ENCODE data around the gene TRIO.
"Not testable (repeated sequence)": the region's sequence is repeated elsewhere in the genome, so short reads cannot be mapped to it uniquely, and the experiment has no call there.

Gene TRIO

DNA sequence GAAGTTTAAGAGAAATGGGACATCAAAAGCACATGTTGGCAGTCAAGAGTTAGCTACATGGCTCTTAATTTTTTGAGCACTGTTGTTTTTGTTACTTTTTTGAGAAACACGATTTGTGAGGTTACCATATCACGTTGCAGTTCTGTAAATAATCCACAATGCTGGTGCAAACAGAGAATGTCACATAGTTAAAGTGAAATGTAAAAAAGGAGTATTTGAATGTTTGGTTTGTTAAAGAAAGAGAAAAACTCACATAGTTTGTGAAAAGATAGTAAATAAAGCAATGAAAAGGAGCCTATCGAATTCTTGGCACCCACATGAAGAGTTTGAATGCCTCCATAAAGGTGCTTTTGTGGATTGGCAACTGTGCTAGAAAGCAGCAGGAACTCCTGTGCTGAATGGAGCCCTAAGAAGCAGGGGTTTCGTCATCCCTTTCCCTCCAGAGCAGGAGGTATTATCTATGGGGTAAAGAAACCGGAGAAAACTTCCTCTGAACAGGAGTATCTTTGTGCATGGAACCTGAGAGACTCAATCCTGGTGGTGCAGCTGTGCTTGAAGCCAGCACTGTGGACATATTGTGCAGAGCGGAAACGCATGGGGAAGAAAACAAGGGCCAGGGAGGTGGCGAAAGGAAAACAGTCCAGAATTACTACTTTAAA lies 289.9 kb downstream of the TRIO start:
- DNase-seq (ENCODE audit: extremely low read depth, low read depth), result no peak
- TF ChIP-seq CTCF (IDR thresholded peaks at IDR 0.05; ENCODE audit: low read depth, low read length), result no peak

- no peak for DNase-seq (ENCODE audit: extremely low read depth, low read depth)
- TF ChIP-seq CTCF (IDR thresholded peaks at IDR 0.05; ENCODE audit: low read depth, low read length), result no peak
These were observed 292.3 kb downstream of the TRIO start for GRCh38 chr5:14435481-14435880.

- DNase-seq (ENCODE audit: extremely low read depth, low read depth), result not testable (repeated sequence)
These were observed 293.0 kb downstream of the TRIO start for GRCh38 chr5:14436122-14436521.

DNA sequence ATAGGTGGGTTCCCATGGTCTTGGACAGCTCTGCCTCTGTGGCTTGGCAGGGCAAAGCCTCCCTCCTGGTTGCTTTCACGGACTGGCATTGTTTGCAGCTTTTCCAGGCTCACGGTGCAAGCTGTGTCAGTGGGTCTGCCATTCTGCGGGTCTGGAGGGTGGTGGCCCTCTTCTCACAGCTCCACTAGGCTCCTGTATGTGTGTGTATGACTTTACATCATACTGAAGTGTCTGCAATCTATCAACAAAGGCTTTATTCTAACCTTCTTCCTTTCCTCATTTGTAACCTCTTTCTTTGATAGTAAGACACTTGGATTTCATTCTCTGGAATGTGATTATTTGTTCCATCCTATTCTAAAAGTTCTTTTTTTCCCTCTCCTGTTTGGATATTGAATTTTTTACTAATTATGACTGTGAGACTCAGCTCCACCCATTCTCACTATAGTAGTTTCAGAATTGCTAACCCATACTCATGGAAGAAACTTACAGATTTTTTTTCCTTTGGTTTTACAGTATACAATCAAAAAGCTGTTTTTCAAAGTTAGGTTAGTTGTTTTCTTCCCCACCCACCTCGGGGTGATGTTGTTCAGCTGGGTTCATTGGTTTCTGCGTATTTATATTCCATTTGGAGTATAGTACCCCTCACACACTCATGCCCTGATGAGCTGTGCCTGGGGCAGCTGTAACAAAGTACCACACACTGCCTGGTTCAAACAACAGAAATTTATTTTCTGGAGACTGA lies 293.8 kb downstream of the TRIO start:
- no peak for TF ChIP-seq CTCF (IDR thresholded peaks at IDR 0.05; ENCODE audit: low read depth, low read length)
- DNase-seq (ENCODE audit: extremely low read depth, low read depth), result no peak

DNA sequence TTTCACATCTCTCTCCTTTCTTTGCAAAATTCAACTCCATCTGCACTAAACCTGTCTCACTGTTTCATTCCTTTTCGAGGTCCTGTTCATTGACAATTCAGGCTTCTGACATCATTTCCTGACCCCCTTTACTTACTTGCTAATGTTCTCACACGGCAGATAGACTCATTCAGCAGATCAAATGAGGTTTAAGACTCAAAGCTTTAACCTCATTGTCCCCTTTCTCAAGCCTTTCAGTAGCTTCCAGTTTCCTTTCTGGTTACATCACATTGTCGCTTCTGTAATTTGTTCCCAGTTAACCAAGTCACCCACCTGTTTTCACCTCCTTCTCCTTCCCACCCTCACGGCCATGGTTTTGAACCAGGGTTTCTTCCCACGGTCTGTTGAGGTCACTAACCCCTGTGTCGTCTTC lies 295.1 kb downstream of the TRIO start:
- no peak for TF ChIP-seq CTCF (IDR thresholded peaks at IDR 0.05; ENCODE audit: low read depth, low read length)
- DNase-seq (ENCODE audit: extremely low read depth, low read depth), result no peak

DNA sequence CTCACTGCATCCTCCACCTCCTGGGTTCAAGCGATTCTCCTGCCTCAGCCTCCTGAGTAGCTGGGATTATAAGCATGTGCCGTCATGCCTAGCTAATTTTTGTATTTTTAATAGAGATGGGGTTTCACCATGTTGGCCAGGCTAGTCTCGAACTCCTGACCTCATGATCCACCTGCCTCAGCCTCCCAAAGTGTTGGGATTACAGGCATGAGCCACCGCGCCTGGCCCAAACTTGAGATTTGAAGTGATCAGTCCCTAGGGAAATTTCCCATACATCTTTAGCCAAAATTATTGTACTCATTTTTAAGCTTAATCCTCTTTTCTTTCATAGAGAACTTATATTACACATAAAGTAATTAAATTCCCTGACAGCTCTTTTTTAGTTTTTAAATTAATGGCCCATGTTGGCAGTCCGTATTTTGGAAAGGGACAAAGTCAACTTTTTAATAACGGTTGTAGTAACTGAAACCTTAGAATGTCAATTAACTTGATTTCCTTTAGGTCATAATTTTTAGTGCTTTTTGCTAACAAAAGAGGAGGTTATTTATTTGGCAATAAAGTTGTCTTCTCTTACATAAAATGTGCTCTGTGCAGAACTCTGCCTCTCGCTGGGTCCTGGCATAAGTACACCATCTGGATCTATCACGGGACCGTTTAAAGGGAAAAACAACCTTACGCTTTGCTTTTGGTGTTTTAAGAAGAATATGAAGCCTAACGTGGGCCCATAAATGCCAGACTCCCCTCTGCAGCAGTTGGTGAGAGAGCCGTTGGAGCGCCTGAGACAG lies 296.1 kb downstream of the TRIO start:
- no peak for DNase-seq (ENCODE audit: extremely low read depth, low read depth)
- no peak for TF ChIP-seq CTCF (IDR thresholded peaks at IDR 0.05; ENCODE audit: low read depth, low read length)

GRCh38 chr5:14440223-14440581 lies 297.1 kb downstream of the TRIO start:
- no peak for DNase-seq (ENCODE audit: extremely low read depth, low read depth)
- TF ChIP-seq CTCF (IDR thresholded peaks at IDR 0.05; ENCODE audit: low read depth, low read length), result no peak

Data from AG09319 (cell line).